Mucosa of stomach (tissue), 1 donor: ENCODE data around the gene CSRP3.

Experiments
- H3K27me3 ChIP-seq: one replicate; pipeline ENCODE4 v1.7.0; 2013; ENCODE audit warnings: mild to moderate bottlenecking, low read length; ENCODE audit not compliant: control insufficient read depth, insufficient read depth
- H3K36me3 ChIP-seq: one replicate; pipeline ENCODE4 v1.7.0; 2013; ENCODE audit warnings: low read length; ENCODE audit not compliant: control insufficient read depth, insufficient read depth
- H3K4me1 ChIP-seq: one replicate; pipeline ENCODE4 v1.7.0; 2013; ENCODE audit warnings: mild to moderate bottlenecking, low read length; ENCODE audit not compliant: control insufficient read depth, insufficient read depth
- H3K4me3 ChIP-seq: one replicate; pipeline ENCODE4 v1.7.0; 2013; ENCODE audit warnings: low read length
- H3K9ac ChIP-seq: one replicate; pipeline ENCODE4 v1.7.0; 2013; ENCODE audit warnings: mild to moderate bottlenecking, low read length, moderate library complexity
- H3K9me3 ChIP-seq: one replicate; pipeline ENCODE4 v1.7.0; 2013; ENCODE audit warnings: mild to moderate bottlenecking, low read length, moderate library complexity; ENCODE audit not compliant: control insufficient read depth
- donor health status: Pancreatic carcinoma.

CSRP3 gene

GRCh38 chr11:19201737-19202605 lies at the start of gene CSRP3:
Gene CSRP3 (minus strand): TSS chr11:19201983. CDS start chr11:19192448, 9,535 bp downstream.
- Histone ChIP-seq H3K27me3 (no peaks in the 10 kb centered on the region), H3K4me3 (no peak within 1 kb of the TSS), H3K9me3 (no peaks in the 10 kb centered on the region), H3K9ac (no peak within 1 kb of the TSS), H3K4me1 (peaks cover 15% of the 10 kb centered on the region), H3K36me3 (no peaks in the 10 kb centered on the region)

GRCh38 chr11:19251577-19251976 lies 49.8 kb upstream of the CSRP3 start:
- Histone ChIP-seq H3K9ac (no peak overlapping the region), H3K36me3 (no peaks in the 10 kb centered on the region), H3K9me3 (no peaks in the 10 kb centered on the region), H3K4me3 (no peak overlapping the region), H3K4me1 (no peaks in the 10 kb centered on the region), H3K27me3 (no peaks in the 10 kb centered on the region)

- Histone ChIP-seq H3K9me3 (no peaks in the 10 kb centered on the region), H3K4me3 (no peak overlapping the region), H3K9ac (no peak overlapping the region), H3K36me3 (no peaks in the 10 kb centered on the region), H3K27me3 (peaks cover 11% of the 10 kb centered on the region), H3K4me1 (peaks cover 28% of the 10 kb centered on the region)
These were observed 45.0 kb upstream of the CSRP3 start for GRCh38 chr11:19246816-19247215.

GRCh38 chr11:19245351-19245750 lies 43.6 kb upstream of the CSRP3 start:
- Histone ChIP-seq H3K9ac (no peak overlapping the region), H3K4me1 (peaks cover 30% of the 10 kb centered on the region), H3K27me3 (peaks cover 17% of the 10 kb centered on the region), H3K36me3 (no peaks in the 10 kb centered on the region), H3K9me3 (no peaks in the 10 kb centered on the region), H3K4me3 (no peak overlapping the region)

GRCh38 chr11:19244621-19245020 lies 42.8 kb upstream of the CSRP3 start:
- Histone ChIP-seq H3K27me3 (peaks cover 21% of the 10 kb centered on the region), H3K36me3 (no peaks in the 10 kb centered on the region), H3K4me3 (no peak overlapping the region), H3K9ac (no peak overlapping the region), H3K4me1 (peaks cover 30% of the 10 kb centered on the region), H3K9me3 (no peaks in the 10 kb centered on the region)

- Histone ChIP-seq H3K36me3 (no peaks in the 10 kb centered on the region), H3K9me3 (no peaks in the 10 kb centered on the region), H3K4me3 (no peak overlapping the region), H3K4me1 (peaks cover 30% of the 10 kb centered on the region), H3K9ac (no peak overlapping the region), H3K27me3 (peaks cover 21% of the 10 kb centered on the region)
These were observed 42.3 kb upstream of the CSRP3 start for GRCh38 chr11:19244084-19244483.

- Histone ChIP-seq H3K9ac (no peak overlapping the region), H3K4me1 (peaks cover 30% of the 10 kb centered on the region), H3K4me3 (no peak overlapping the region), H3K9me3 (no peaks in the 10 kb centered on the region), H3K36me3 (no peaks in the 10 kb centered on the region), H3K27me3 (peaks cover 21% of the 10 kb centered on the region)
These were observed 41.8 kb upstream of the CSRP3 start for GRCh38 chr11:19243613-19244012.

GRCh38 chr11:19243143-19243542 lies 41.4 kb upstream of the CSRP3 start:
- no peaks in the 10 kb centered on the region for H3K36me3 ChIP-seq
- H3K4me1 ChIP-seq = peaks cover 30% of the 10 kb centered on the region
- no peak overlapping the region for H3K4me3 ChIP-seq
- H3K9ac ChIP-seq = no peak overlapping the region
- H3K27me3 ChIP-seq = peaks cover 21% of the 10 kb centered on the region
- H3K9me3 ChIP-seq = no peaks in the 10 kb centered on the region

- no peaks in the 10 kb centered on the region for H3K36me3 ChIP-seq
- peak overlapping the region; percentile 49 for H3K9ac ChIP-seq
- H3K4me3 ChIP-seq = peak overlapping the region; percentile 52
- H3K9me3 ChIP-seq = no peaks in the 10 kb centered on the region
- peaks cover 36% of the 10 kb centered on the region for H3K4me1 ChIP-seq
- H3K27me3 ChIP-seq = peaks cover 21% of the 10 kb centered on the region
These were observed 40.6 kb upstream of the CSRP3 start for GRCh38 chr11:19242179-19242932.

GRCh38 chr11:19241260-19242178 lies 39.7 kb upstream of the CSRP3 start:
- Histone ChIP-seq H3K36me3 (no peaks in the 10 kb centered on the region), H3K27me3 (peaks cover 21% of the 10 kb centered on the region), H3K9me3 (no peaks in the 10 kb centered on the region), H3K4me3 (peak overlapping the region; percentile 52), H3K4me1 (peaks cover 36% of the 10 kb centered on the region), H3K9ac (peak overlapping the region; percentile 49)

- peaks cover 36% of the 10 kb centered on the region for H3K4me1 ChIP-seq
- no peaks in the 10 kb centered on the region for H3K36me3 ChIP-seq
- H3K4me3 ChIP-seq = peak within 1 kb of the TSS; percentile 61
- H3K9me3 ChIP-seq = no peaks in the 10 kb centered on the region
- peak within 1 kb of the TSS; percentile 65 for H3K9ac ChIP-seq
- peaks cover 21% of the 10 kb centered on the region for H3K27me3 ChIP-seq
These were observed 38.9 kb upstream of the CSRP3 start, which contains the start of gene E2F8 for GRCh38 chr11:19240420-19241259. Gene E2F8 (minus strand): TSS chr11:19240945. CDS start chr11:19240121, 824 bp downstream.
